ENCODE measurements around the gene DBN1. TPM values are rescaled to one million over a fixed set of nuclear protein-coding genes. Genes with fewer than 3 reads are reported as not detected.

DBN1 gene
- 191 and 225 TPM in 2 replicates for total RNA-seq (2012; rRNA removed)

GRCh38 chr5:177473443-177474001 lies at the start of gene DBN1:
Gene DBN1, minus strand, starts transcription at chr5:177473634. Its CDS starts 113 bp downstream, at chr5:177473521.
- Histone ChIP-seq H3K27me3 (ENCODE audit: control insufficient read depth, insufficient read depth, low read length) (no peaks in the 10 kb centered on the region), H3K36me3 (ENCODE audit: insufficient read depth, low read length) (peaks cover 13% of the 10 kb centered on the region), H3K4me3 (ENCODE audit: low read length) (peak within 1 kb of the TSS; percentile 92), H3K9me3 (replicated peaks; ENCODE audit: low read length) (no peaks in the 10 kb centered on the region), H3K9ac (ENCODE audit: low read depth, low read length) (peak within 1 kb of the TSS; percentile 86), H3K4me1 (ENCODE audit: control insufficient read depth, insufficient read depth, low read length) (peaks cover 43% of the 10 kb centered on the region), H3K4me2 (ENCODE audit: low read length) (peak within 1 kb of the TSS; percentile 98)

GRCh38 chr5:177520916-177521513 lies 47.6 kb upstream of the DBN1 start:
- Histone ChIP-seq H3K4me2 (ENCODE audit: low read length) (no peak overlapping the region), H3K36me3 (ENCODE audit: insufficient read depth, low read length) (peaks cover 58% of the 10 kb centered on the region), H3K9me3 (replicated peaks; ENCODE audit: low read length) (no peaks in the 10 kb centered on the region), H3K4me3 (ENCODE audit: low read length) (no peak overlapping the region), H3K27me3 (ENCODE audit: control insufficient read depth, insufficient read depth, low read length) (no peaks in the 10 kb centered on the region), H3K4me1 (ENCODE audit: control insufficient read depth, insufficient read depth, low read length) (peaks cover 19% of the 10 kb centered on the region), H3K9ac (ENCODE audit: low read depth, low read length) (peak overlapping the region; percentile 16)

GRCh38 chr5:177520271-177520670 lies 46.8 kb upstream of the DBN1 start:
- Histone ChIP-seq H3K36me3 (ENCODE audit: insufficient read depth, low read length) (peaks cover 58% of the 10 kb centered on the region), H3K4me2 (ENCODE audit: low read length) (no peak overlapping the region), H3K9me3 (replicated peaks; ENCODE audit: low read length) (no peaks in the 10 kb centered on the region), H3K27me3 (ENCODE audit: control insufficient read depth, insufficient read depth, low read length) (no peaks in the 10 kb centered on the region), H3K4me3 (ENCODE audit: low read length) (no peak overlapping the region), H3K4me1 (ENCODE audit: control insufficient read depth, insufficient read depth, low read length) (peaks cover 26% of the 10 kb centered on the region), H3K9ac (ENCODE audit: low read depth, low read length) (peak overlapping the region; percentile 16)

GRCh38 chr5:177519463-177520235 lies 46.2 kb upstream of the DBN1 start:
- H3K36me3 ChIP-seq (ENCODE audit: insufficient read depth, low read length): peaks cover 58% of the 10 kb centered on the region
- H3K4me2 ChIP-seq (ENCODE audit: low read length): no peak overlapping the region
- peaks cover 26% of the 10 kb centered on the region for H3K4me1 ChIP-seq (ENCODE audit: control insufficient read depth, insufficient read depth, low read length)
- H3K9ac ChIP-seq (ENCODE audit: low read depth, low read length): no peak overlapping the region
- no peaks in the 10 kb centered on the region for H3K9me3 ChIP-seq (replicated peaks; ENCODE audit: low read length)
- no peak overlapping the region for H3K4me3 ChIP-seq (ENCODE audit: low read length)
- no peaks in the 10 kb centered on the region for H3K27me3 ChIP-seq (ENCODE audit: control insufficient read depth, insufficient read depth, low read length)

GRCh38 chr5:177516601-177517568 lies 43.5 kb upstream of the DBN1 start, which contains the start of gene DDX41:
Gene DDX41, minus strand, starts transcription at chr5:177516961. Its CDS starts 16 bp downstream, at chr5:177516945.
- Histone ChIP-seq H3K4me3 (ENCODE audit: low read length) (peak within 1 kb of the TSS; percentile 93), H3K9ac (ENCODE audit: low read depth, low read length) (peak within 1 kb of the TSS; percentile 87), H3K36me3 (ENCODE audit: insufficient read depth, low read length) (peaks cover 66% of the 10 kb centered on the region), H3K4me2 (ENCODE audit: low read length) (peak within 1 kb of the TSS; percentile 100), H3K27me3 (ENCODE audit: control insufficient read depth, insufficient read depth, low read length) (no peaks in the 10 kb centered on the region), H3K9me3 (replicated peaks; ENCODE audit: low read length) (no peaks in the 10 kb centered on the region), H3K4me1 (ENCODE audit: control insufficient read depth, insufficient read depth, low read length) (peaks cover 25% of the 10 kb centered on the region)

GRCh38 chr5:177515580-177515979 lies 42.1 kb upstream of the DBN1 start:
- H3K4me3 ChIP-seq (ENCODE audit: low read length): peak overlapping the region; percentile 93
- H3K9me3 ChIP-seq (replicated peaks; ENCODE audit: low read length): no peaks in the 10 kb centered on the region
- H3K27me3 ChIP-seq (ENCODE audit: control insufficient read depth, insufficient read depth, low read length): no peaks in the 10 kb centered on the region
- H3K4me1 ChIP-seq (ENCODE audit: control insufficient read depth, insufficient read depth, low read length): peaks cover 13% of the 10 kb centered on the region
- H3K9ac ChIP-seq (ENCODE audit: low read depth, low read length): peak overlapping the region; percentile 87
- H3K4me2 ChIP-seq (ENCODE audit: low read length): peak overlapping the region; percentile 100
- H3K36me3 ChIP-seq (ENCODE audit: insufficient read depth, low read length): peaks cover 66% of the 10 kb centered on the region

GRCh38 chr5:177514541-177514940 lies 41.1 kb upstream of the DBN1 start:
- Histone ChIP-seq H3K4me3 (ENCODE audit: low read length) (no peak overlapping the region), H3K27me3 (ENCODE audit: control insufficient read depth, insufficient read depth, low read length) (no peaks in the 10 kb centered on the region), H3K9ac (ENCODE audit: low read depth, low read length) (no peak overlapping the region), H3K9me3 (replicated peaks; ENCODE audit: low read length) (no peaks in the 10 kb centered on the region), H3K4me2 (ENCODE audit: low read length) (no peak overlapping the region), H3K36me3 (ENCODE audit: insufficient read depth, low read length) (peaks cover 57% of the 10 kb centered on the region), H3K4me1 (ENCODE audit: control insufficient read depth, insufficient read depth, low read length) (peaks cover 20% of the 10 kb centered on the region)

- Histone ChIP-seq H3K36me3 (ENCODE audit: insufficient read depth, low read length) (peaks cover 53% of the 10 kb centered on the region), H3K4me2 (ENCODE audit: low read length) (no peak overlapping the region), H3K9ac (ENCODE audit: low read depth, low read length) (no peak overlapping the region), H3K4me1 (ENCODE audit: control insufficient read depth, insufficient read depth, low read length) (peaks cover 24% of the 10 kb centered on the region), H3K4me3 (ENCODE audit: low read length) (no peak overlapping the region), H3K9me3 (replicated peaks; ENCODE audit: low read length) (no peaks in the 10 kb centered on the region), H3K27me3 (ENCODE audit: control insufficient read depth, insufficient read depth, low read length) (no peaks in the 10 kb centered on the region)
These were observed 40.1 kb upstream of the DBN1 start for GRCh38 chr5:177513500-177513899.

- H3K9ac ChIP-seq (ENCODE audit: low read depth, low read length): no peak overlapping the region
- H3K4me3 ChIP-seq (ENCODE audit: low read length): no peak overlapping the region
- H3K4me2 ChIP-seq (ENCODE audit: low read length): no peak overlapping the region
- H3K36me3 ChIP-seq (ENCODE audit: insufficient read depth, low read length): peaks cover 53% of the 10 kb centered on the region
- no peaks in the 10 kb centered on the region for H3K27me3 ChIP-seq (ENCODE audit: control insufficient read depth, insufficient read depth, low read length)
- H3K9me3 ChIP-seq (replicated peaks; ENCODE audit: low read length): no peaks in the 10 kb centered on the region
- peaks cover 24% of the 10 kb centered on the region for H3K4me1 ChIP-seq (ENCODE audit: control insufficient read depth, insufficient read depth, low read length)
These were observed 39.4 kb upstream of the DBN1 start for GRCh38 chr5:177512736-177513380.

GRCh38 chr5:177511796-177512675 lies 38.6 kb upstream of the DBN1 start:
- Histone ChIP-seq H3K4me3 (ENCODE audit: low read length) (no peak overlapping the region), H3K27me3 (ENCODE audit: control insufficient read depth, insufficient read depth, low read length) (no peaks in the 10 kb centered on the region), H3K9ac (ENCODE audit: low read depth, low read length) (no peak overlapping the region), H3K36me3 (ENCODE audit: insufficient read depth, low read length) (peaks cover 53% of the 10 kb centered on the region), H3K4me2 (ENCODE audit: low read length) (no peak overlapping the region), H3K9me3 (replicated peaks; ENCODE audit: low read length) (no peaks in the 10 kb centered on the region), H3K4me1 (ENCODE audit: control insufficient read depth, insufficient read depth, low read length) (peaks cover 24% of the 10 kb centered on the region)
